Stimulated activated effector memory CD8-positive, alpha-beta T cell treated with anti-CD3 and anti-CD28 coated beads, Interleukin-12 subunit alpha, Interleukin-12 subunit beta, amount 100 ng/mL, for 72 hours (primary cell): ENCODE data around the gene IL11.
"Not testable (repeated sequence)": the region's sequence is repeated elsewhere in the genome, so short reads cannot be mapped to it uniquely, and the experiment has no call there.

ENCODE experiments used
- ATAC-seq: fragments of 150-1000 bp; cut with Tn5 transposase; 2 replicates; pipeline ENCODE4 v1.10.0; 2021
- DNase-seq, 2 donors: peaks; one replicate each; pipeline ENCODE4 v3.0.0; 2021 to 2022; ENCODE audit warnings: low spot score in 2 of 2
- H3K27ac Mint-ChIP-seq: one replicate; pipeline ENCODE4 v1.8.0; 2022; ENCODE audit warnings: mild to moderate bottlenecking, mixed read lengths
- H3K36me3 Mint-ChIP-seq: one replicate; pipeline ENCODE4 v1.8.0; 2022; ENCODE audit warnings: mild to moderate bottlenecking, mixed read lengths
- H3K4me1 Mint-ChIP-seq: one replicate; pipeline ENCODE4 v1.8.0; 2022; ENCODE audit warnings: mixed read lengths
- H3K4me3 Mint-ChIP-seq: one replicate; pipeline ENCODE4 v1.8.0; 2022; ENCODE audit warnings: mild to moderate bottlenecking, mixed read lengths
- H3K9me3 Mint-ChIP-seq: one replicate; pipeline ENCODE4 v1.8.0; 2022; ENCODE audit warnings: mixed read lengths

The IL11 gene

GRCh38 chr19:55370305-55370988 is at the start of gene IL11:
Gene IL11 (minus strand): TSS chr19:55370463. CDS start chr19:55370310, 153 bp downstream.
- no peak for DNase-seq
- Mint-ChIP-seq H3K9me3 (no peaks in the 10 kb centered on the region), H3K27ac (peak within 1 kb of the TSS; percentile 63), H3K4me3 (peak within 1 kb of the TSS; percentile 74), H3K36me3 (no peaks in the 10 kb centered on the region), H3K4me1 (peaks cover 14% of the 10 kb centered on the region)
- no peak for ATAC-seq

GRCh38 chr19:55419624-55420236 is 49.5 kb upstream of the IL11 start:
- H3K4me3 Mint-ChIP-seq, result no peak overlapping the region
- H3K36me3 Mint-ChIP-seq, result no peaks in the 10 kb centered on the region
- H3K27ac Mint-ChIP-seq, result no peak overlapping the region
- DNase-seq (no peak), ATAC-seq (no peak)
- no peaks in the 10 kb centered on the region for H3K9me3 Mint-ChIP-seq
- peaks cover 6% of the 10 kb centered on the region for H3K4me1 Mint-ChIP-seq

- Mint-ChIP-seq H3K4me1 (peaks cover 6% of the 10 kb centered on the region), H3K27ac (no peak overlapping the region), H3K9me3 (no peaks in the 10 kb centered on the region), H3K4me3 (no peak overlapping the region), H3K36me3 (no peaks in the 10 kb centered on the region)
- ATAC-seq (no peak), DNase-seq (no peak)
Observed at GRCh38 chr19:55419103-55419502, 48.8 kb upstream of the IL11 start.

- Mint-ChIP-seq H3K4me3 (no peak overlapping the region), H3K27ac (no peak overlapping the region), H3K4me1 (peaks cover 6% of the 10 kb centered on the region), H3K9me3 (no peaks in the 10 kb centered on the region), H3K36me3 (no peaks in the 10 kb centered on the region)
- DNase-seq (peak; percentile 29 to 67), ATAC-seq (peak; percentile 80)
Observed at GRCh38 chr19:55418185-55418584, 47.9 kb upstream of the IL11 start.

- Mint-ChIP-seq H3K36me3 (peaks cover 34% of the 10 kb centered on the region), H3K27ac (no peak overlapping the region), H3K4me1 (peaks cover 29% of the 10 kb centered on the region), H3K4me3 (no peak overlapping the region), H3K9me3 (no peaks in the 10 kb centered on the region)
- ATAC-seq, result no peak
- no peak for DNase-seq
Observed at GRCh38 chr19:55410168-55410567, 39.9 kb upstream of the IL11 start.

- Mint-ChIP-seq H3K4me1 (peaks cover 29% of the 10 kb centered on the region), H3K4me3 (peak overlapping the region; percentile 87), H3K27ac (peak overlapping the region; percentile 99), H3K36me3 (peaks cover 44% of the 10 kb centered on the region)
- DNase-seq, H3K9me3 Mint-ChIP-seq, ATAC-seq: not testable (repeated sequence)
Observed at GRCh38 chr19:55409179-55409578, 38.9 kb upstream of the IL11 start.

- H3K9me3 Mint-ChIP-seq, result no peaks in the 10 kb centered on the region
- H3K36me3 Mint-ChIP-seq, result peaks cover 51% of the 10 kb centered on the region
- peak overlapping the region; percentile 87 for H3K4me3 Mint-ChIP-seq
- H3K4me1 Mint-ChIP-seq, result peaks cover 29% of the 10 kb centered on the region
- ATAC-seq (no peak), DNase-seq (no peak)
- H3K27ac Mint-ChIP-seq, result peak overlapping the region; percentile 99
Observed at GRCh38 chr19:55408533-55408872, 38.2 kb upstream of the IL11 start.

- peaks cover 56% of the 10 kb centered on the region for H3K36me3 Mint-ChIP-seq
- H3K4me3 Mint-ChIP-seq, result peak overlapping the region; percentile 87
- peaks cover 34% of the 10 kb centered on the region for H3K4me1 Mint-ChIP-seq
- peak overlapping the region; percentile 99 for H3K27ac Mint-ChIP-seq
- H3K9me3 Mint-ChIP-seq, result no peaks in the 10 kb centered on the region
- DNase-seq (peak; percentile 95 to 98), ATAC-seq (peak; percentile 94)
Observed at GRCh38 chr19:55407800-55408532, 37.7 kb upstream of the IL11 start.

- Mint-ChIP-seq H3K4me3 (peak within 1 kb of the TSS; percentile 87), H3K4me1 (peaks cover 37% of the 10 kb centered on the region), H3K27ac (peak within 1 kb of the TSS; percentile 99), H3K36me3 (peaks cover 61% of the 10 kb centered on the region)
- DNase-seq, H3K9me3 Mint-ChIP-seq, ATAC-seq: not testable (repeated sequence)
Observed at GRCh38 chr19:55407550-55407799, 37.2 kb upstream of the IL11 start, which contains the start of gene UBE2S. Gene UBE2S (minus strand): TSS chr19:55407788. CDS start chr19:55407589, 199 bp downstream.

GRCh38 chr19:55406826-55407549 is 36.7 kb upstream of the IL11 start:
- H3K27ac Mint-ChIP-seq, result peak overlapping the region; percentile 99
- DNase-seq (no peak), ATAC-seq (peak; percentile 2)
- H3K9me3 Mint-ChIP-seq, result no peaks in the 10 kb centered on the region
- peak overlapping the region; percentile 87 for H3K4me3 Mint-ChIP-seq
- peaks cover 37% of the 10 kb centered on the region for H3K4me1 Mint-ChIP-seq
- peaks cover 66% of the 10 kb centered on the region for H3K36me3 Mint-ChIP-seq

GRCh38 chr19:55406091-55406825 is 36.0 kb upstream of the IL11 start:
- Mint-ChIP-seq H3K4me3 (peak overlapping the region; percentile 87), H3K36me3 (peaks cover 71% of the 10 kb centered on the region), H3K9me3 (no peaks in the 10 kb centered on the region), H3K27ac (peak overlapping the region; percentile 99), H3K4me1 (peaks cover 37% of the 10 kb centered on the region)
- no peak for DNase-seq
- ATAC-seq, result no peak

GRCh38 chr19:55405638-55406037 is 35.4 kb upstream of the IL11 start:
- Mint-ChIP-seq H3K4me3 (peak overlapping the region; percentile 87), H3K4me1 (peaks cover 37% of the 10 kb centered on the region), H3K27ac (peak overlapping the region; percentile 99), H3K9me3 (no peaks in the 10 kb centered on the region), H3K36me3 (peaks cover 77% of the 10 kb centered on the region)
- ATAC-seq (no peak), DNase-seq (no peak)

GRCh38 chr19:55402509-55402908 is 32.2 kb upstream of the IL11 start:
- H3K9me3 Mint-ChIP-seq, result no peaks in the 10 kb centered on the region
- H3K36me3 Mint-ChIP-seq, result peaks cover 90% of the 10 kb centered on the region
- no peak overlapping the region for H3K27ac Mint-ChIP-seq
- no peak overlapping the region for H3K4me3 Mint-ChIP-seq
- no peak for ATAC-seq
- peaks cover 43% of the 10 kb centered on the region for H3K4me1 Mint-ChIP-seq
- DNase-seq, result no peak

- not testable (repeated sequence) for H3K4me3 Mint-ChIP-seq, H3K27ac Mint-ChIP-seq, ATAC-seq, H3K9me3 Mint-ChIP-seq, DNase-seq
- Mint-ChIP-seq H3K4me1 (peaks cover 36% of the 10 kb centered on the region), H3K36me3 (peaks cover 79% of the 10 kb centered on the region)
Observed at GRCh38 chr19:55401390-55401789, 31.1 kb upstream of the IL11 start.
